22Rv1 (cell line): ENCODE results near the gene PRMT3.

Experiments used
- ZFX ChIP-seq: fragments of 450-650 bp; IDR thresholded peaks from 2 replicates; pipeline ENCODE4 v1.6.1; 2017; ENCODE audit warnings: antibody characterized with exemption, borderline replicate concordance
- TF ChIP-seq, protein P1 (sequence below): fragments of 450-650 bp; IDR thresholded peaks from 2 replicates; pipeline ENCODE4 v1.5.1; 2017; ENCODE audit warnings: mild to moderate bottlenecking

GRCh38 chr11:20357150-20357549 is 30.4 kb upstream of the PRMT3 start:
- TF ChIP-seq, protein P1, sequence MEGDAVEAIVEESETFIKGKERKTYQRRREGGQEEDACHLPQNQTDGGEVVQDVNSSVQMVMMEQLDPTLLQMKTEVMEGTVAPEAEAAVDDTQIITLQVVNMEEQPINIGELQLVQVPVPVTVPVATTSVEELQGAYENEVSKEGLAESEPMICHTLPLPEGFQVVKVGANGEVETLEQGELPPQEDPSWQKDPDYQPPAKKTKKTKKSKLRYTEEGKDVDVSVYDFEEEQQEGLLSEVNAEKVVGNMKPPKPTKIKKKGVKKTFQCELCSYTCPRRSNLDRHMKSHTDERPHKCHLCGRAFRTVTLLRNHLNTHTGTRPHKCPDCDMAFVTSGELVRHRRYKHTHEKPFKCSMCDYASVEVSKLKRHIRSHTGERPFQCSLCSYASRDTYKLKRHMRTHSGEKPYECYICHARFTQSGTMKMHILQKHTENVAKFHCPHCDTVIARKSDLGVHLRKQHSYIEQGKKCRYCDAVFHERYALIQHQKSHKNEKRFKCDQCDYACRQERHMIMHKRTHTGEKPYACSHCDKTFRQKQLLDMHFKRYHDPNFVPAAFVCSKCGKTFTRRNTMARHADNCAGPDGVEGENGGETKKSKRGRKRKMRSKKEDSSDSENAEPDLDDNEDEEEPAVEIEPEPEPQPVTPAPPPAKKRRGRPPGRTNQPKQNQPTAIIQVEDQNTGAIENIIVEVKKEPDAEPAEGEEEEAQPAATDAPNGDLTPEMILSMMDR, result no peak
- TF ChIP-seq ZFX, result no peak
